ENCODE measurements around the gene RGS10. TPM values are rescaled to one million over a fixed set of nuclear protein-coding genes. Genes with fewer than 3 reads are reported as not detected.

RGS10 gene
- total RNA-seq, 1 donor from 2014 or later: 5.6 TPM

GRCh38 chr10:119477444-119477843 lies 65.1 kb downstream of the RGS10 start:
- H3K4me1 ChIP-seq: peaks cover 6% of the 10 kb centered on the region
- no peak for DNase-seq
- H3K9me3 ChIP-seq (replicated peaks): no peaks in the 10 kb centered on the region
- intact Hi-C loops (cut with micrococcal nuclease): no loop called here
- TF ChIP-seq CTCF (IDR thresholded peaks at IDR 0.05; ENCODE audit: borderline replicate concordance): no peak
- no peaks in the 10 kb centered on the region for H3K36me3 ChIP-seq
- no peak overlapping the region for H3K27ac ChIP-seq (replicated peaks)
- no peak overlapping the region for H3K4me3 ChIP-seq
- H3K27me3 ChIP-seq (ENCODE audit: low read depth): peaks cover 70% of the 10 kb centered on the region

GRCh38 chr10:119474606-119475005 lies 67.9 kb downstream of the RGS10 start:
- no peak overlapping the region for H3K4me3 ChIP-seq
- peaks cover 6% of the 10 kb centered on the region for H3K4me1 ChIP-seq
- H3K36me3 ChIP-seq: no peaks in the 10 kb centered on the region
- no peak for TF ChIP-seq CTCF (IDR thresholded peaks at IDR 0.05; ENCODE audit: borderline replicate concordance)
- peaks cover 51% of the 10 kb centered on the region for H3K27me3 ChIP-seq (ENCODE audit: low read depth)
- no peak for DNase-seq
- H3K27ac ChIP-seq (replicated peaks): no peak overlapping the region
- intact Hi-C loops (cut with micrococcal nuclease): no loop called here
- no peaks in the 10 kb centered on the region for H3K9me3 ChIP-seq (replicated peaks)

- no peak for TF ChIP-seq CTCF (IDR thresholded peaks at IDR 0.05; ENCODE audit: borderline replicate concordance)
- Histone ChIP-seq H3K4me1 (no peaks in the 10 kb centered on the region), H3K27me3 (ENCODE audit: low read depth) (peaks cover 51% of the 10 kb centered on the region), H3K9me3 (replicated peaks) (no peaks in the 10 kb centered on the region), H3K4me3 (no peak overlapping the region), H3K27ac (replicated peaks) (no peak overlapping the region), H3K36me3 (no peaks in the 10 kb centered on the region)
- no peak for DNase-seq
- intact Hi-C loops (cut with micrococcal nuclease): no loop called here
These were observed 68.7 kb downstream of the RGS10 start for GRCh38 chr10:119473771-119474170.

GRCh38 chr10:119470920-119471702 lies 71.4 kb downstream of the RGS10 start:
- H3K4me1 ChIP-seq: no peaks in the 10 kb centered on the region
- intact Hi-C loops (cut with micrococcal nuclease): no loop called here
- no peaks in the 10 kb centered on the region for H3K9me3 ChIP-seq (replicated peaks)
- no peak overlapping the region for H3K27ac ChIP-seq (replicated peaks)
- H3K4me3 ChIP-seq: no peak overlapping the region
- TF ChIP-seq CTCF (IDR thresholded peaks at IDR 0.05; ENCODE audit: borderline replicate concordance): no peak
- peaks cover 32% of the 10 kb centered on the region for H3K27me3 ChIP-seq (ENCODE audit: low read depth)
- no peaks in the 10 kb centered on the region for H3K36me3 ChIP-seq
- DNase-seq: no peak

- no peak overlapping the region for H3K27ac ChIP-seq (replicated peaks)
These were observed 72.7 kb downstream of the RGS10 start for GRCh38 chr10:119469846-119470245.

More at GRCh38 chr10:119469846-119470245, 72.7 kb downstream of the RGS10 start:
- no peak for TF ChIP-seq CTCF (IDR thresholded peaks at IDR 0.05; ENCODE audit: borderline replicate concordance)
- H3K9me3 ChIP-seq (replicated peaks): no peaks in the 10 kb centered on the region
- H3K27me3 ChIP-seq (ENCODE audit: low read depth): peaks cover 28% of the 10 kb centered on the region
- no peaks in the 10 kb centered on the region for H3K36me3 ChIP-seq
- intact Hi-C loops (cut with micrococcal nuclease): no loop called here
- DNase-seq: no peak
- no peaks in the 10 kb centered on the region for H3K4me1 ChIP-seq
- no peak overlapping the region for H3K4me3 ChIP-seq

Measured in left ventricle myocardium inferior (tissue), 1 donor.